Tibial nerve (tissue), 4 donors: ENCODE data around the gene TAMALIN.

Experiments used
- CTCF ChIP-seq, 5 experiments: fragments of 200-600 bp in 3 of 5; fragments of 450-650 bp in 2 of 5; sonication (generic) in 3 of 5; IDR thresholded peaks; one replicate each; pipeline ENCODE4 v1.5.1; 2016 to 2019; ENCODE audit warnings: antibody characterized with exemption in 5 of 5, mild to moderate bottlenecking in 3 of 5, moderate library complexity in 2 of 5
- EP300 ChIP-seq, 2 donors: sonication (generic); formaldehyde crosslinking; IDR thresholded peaks; one replicate each; pipeline ENCODE4 v1.6.1; 2017; ENCODE audit warnings: antibody characterized with exemption in 2 of 2, mild to moderate bottlenecking in 1 of 2
- POLR2A ChIP-seq, 2 donors: fragments of 450-650 bp; IDR thresholded peaks; one replicate each; pipeline ENCODE4 v1.6.1; 2017; ENCODE audit warnings: antibody characterized with exemption in 2 of 2, mild to moderate bottlenecking in 2 of 2, moderate library complexity in 2 of 2

GRCh38 chr12:52018433-52019112, 11.8 kb downstream of the TAMALIN start:
- TF ChIP-seq POLR2A (IDR thresholded peaks at IDR 0.05) (no peak), CTCF (IDR thresholded peaks at IDR 0.05) (no peak), EP300 (IDR thresholded peaks at IDR 0.05) (no peak)
